ENCODE results near the gene GUCY1A1.

The GUCY1A1 gene

DNA sequence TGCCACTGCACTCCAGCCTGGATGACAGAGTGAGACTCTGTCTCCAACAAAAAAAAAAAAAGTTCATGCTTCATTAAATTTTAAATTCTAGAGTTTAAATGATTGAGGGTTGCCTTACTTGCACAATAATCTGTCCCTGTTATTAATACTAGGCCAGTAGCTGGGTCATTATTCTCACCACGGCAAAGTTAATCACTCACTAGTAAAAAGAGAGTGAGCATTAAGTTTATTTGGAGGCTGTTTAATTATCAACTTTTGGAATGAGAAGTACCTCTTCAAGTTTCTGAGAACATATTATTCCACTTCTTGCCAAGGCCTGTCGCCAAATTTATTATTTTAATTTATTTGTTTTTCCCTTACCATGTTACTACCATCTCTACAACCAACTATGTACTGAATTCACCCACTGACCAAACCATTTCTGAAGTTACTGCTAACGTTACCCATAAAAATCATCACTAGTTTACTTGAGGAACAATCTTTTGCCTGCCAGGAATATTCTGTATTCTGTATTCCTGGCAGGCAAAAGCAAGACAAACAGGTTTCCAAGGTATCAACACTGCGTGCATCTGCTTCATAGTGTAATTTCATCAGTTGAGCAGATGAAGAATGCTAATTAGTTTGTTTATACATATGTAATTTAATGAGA, 26.5 kb downstream of the GUCY1A1 start:
- no peak for DNase-seq (ENCODE audit: low read depth)

DNA sequence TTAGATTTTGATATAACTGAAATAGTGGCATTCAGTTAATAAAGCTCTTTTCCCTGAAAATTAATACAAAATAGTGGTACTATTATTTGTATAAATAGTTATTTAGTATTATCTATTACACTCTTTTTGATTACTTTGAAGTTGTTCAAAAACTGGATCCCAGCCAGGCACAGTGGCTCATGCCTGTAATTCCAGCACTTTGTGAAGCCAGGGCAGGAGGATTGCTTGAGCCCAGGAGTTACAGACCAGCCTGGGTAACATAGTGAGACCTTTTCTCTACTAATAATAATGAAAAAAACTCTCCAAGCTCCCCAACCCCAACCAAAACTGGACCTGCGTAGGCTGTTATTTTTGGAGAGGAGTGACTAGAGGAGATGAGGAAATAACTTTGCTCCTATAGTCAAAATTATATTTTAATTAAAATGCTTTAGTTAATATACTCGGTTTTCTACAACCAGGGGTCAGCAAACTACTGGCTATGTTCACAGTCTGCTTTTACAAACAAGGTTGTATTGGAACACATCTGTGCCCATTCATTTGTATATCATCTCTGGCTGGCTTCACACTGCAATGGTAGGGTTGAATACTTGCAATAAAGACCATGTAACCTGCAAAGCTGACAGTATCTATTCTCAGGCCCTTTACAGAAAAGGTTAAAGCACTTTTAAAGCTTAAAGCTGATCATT, 27.6 kb downstream of the GUCY1A1 start:
- no peak for DNase-seq (ENCODE audit: low read depth)

DNA sequence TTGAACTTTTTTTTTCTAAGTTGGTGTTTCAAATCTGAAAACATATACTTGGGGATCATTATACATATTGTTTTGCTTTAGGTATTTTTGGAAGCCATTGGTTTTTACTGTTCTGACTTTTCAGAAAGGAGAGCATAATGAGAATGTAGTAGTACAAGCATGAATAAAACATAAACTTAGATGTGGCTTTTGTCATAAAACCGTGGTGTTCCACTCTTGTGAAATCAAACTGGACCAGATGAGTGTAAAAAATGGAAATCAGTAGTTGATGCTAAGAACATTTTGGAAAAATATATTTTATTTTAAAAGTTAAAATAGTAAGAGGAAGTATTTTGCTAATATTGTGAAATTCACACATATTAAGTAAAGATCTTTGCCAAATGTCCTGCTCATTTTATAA, 29.6 kb downstream of the GUCY1A1 start:
- DNase-seq (ENCODE audit: low read depth), result no peak

DNA sequence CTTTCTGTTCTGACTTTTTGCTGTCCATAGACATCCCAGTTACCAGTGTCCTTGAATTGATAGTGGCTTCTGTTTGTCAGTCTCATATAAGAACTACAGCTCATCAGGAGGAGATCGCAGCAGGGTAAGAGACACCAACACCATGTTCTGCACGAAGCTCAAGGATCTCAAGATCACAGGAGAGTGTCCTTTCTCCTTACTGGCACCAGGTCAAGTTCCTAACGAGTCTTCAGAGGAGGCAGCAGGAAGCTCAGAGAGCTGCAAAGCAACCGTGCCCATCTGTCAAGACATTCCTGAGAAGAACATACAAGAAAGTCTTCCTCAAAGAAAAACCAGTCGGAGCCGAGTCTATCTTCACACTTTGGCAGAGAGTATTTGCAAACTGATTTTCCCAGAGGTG, 30.1 kb downstream of the GUCY1A1 start:
- no peak for DNase-seq (ENCODE audit: low read depth)

DNA sequence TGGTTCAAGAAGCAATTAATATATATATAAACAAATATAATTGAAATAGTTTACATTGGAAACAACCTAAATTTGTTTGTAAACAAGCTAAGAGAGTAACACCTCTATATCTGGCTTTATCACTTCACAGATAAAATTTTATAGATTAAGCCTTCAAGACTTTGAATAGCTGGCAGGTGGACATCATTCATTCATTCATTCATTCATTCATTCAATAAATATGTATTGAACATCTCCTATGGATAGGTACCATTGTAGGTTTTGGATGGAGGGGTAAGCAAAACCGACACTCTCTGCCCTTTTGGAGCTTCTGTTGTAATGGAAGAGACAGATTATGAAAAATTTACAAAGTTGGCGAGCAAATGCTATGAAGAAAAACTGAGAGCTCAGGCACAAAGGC, 35.2 kb downstream of the GUCY1A1 start:
- no peak for DNase-seq (ENCODE audit: low read depth)

DNA sequence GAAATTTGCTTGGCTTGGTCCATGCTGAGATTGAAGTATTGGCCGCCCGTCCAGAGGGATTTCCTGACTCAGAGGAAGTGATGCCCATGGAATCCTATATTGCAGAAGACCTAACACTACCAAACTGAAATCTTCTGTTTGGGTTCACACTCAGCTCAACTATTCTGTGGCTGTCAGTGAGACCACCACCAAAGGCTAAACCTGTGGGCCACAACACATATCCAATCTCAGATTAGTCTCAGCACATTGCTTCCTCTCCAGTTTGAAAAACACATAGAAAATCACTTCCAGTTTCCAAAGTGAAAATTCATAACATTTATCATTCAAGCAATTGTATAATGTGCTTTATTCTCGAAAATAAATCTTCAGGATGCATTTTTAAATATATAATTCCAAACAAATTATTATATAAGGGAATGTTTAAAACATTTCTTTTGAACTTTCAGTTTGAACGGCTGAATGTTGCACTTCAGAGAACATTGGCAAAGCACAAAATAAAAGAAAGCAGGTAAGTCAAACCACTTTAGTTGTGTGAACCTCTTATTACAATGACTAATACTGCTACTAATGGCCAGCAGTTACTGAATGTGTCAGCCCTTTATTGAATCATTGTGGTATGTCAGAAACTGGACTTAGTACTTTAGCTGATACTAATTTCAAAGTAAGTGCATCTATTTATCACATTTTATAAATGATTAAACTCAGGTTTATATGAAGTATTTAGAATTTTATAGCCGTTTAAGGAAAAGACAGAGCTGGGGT, 37.0 kb downstream of the GUCY1A1 start:
- DNase-seq (ENCODE audit: low read depth), result peak; percentile 3

DNA sequence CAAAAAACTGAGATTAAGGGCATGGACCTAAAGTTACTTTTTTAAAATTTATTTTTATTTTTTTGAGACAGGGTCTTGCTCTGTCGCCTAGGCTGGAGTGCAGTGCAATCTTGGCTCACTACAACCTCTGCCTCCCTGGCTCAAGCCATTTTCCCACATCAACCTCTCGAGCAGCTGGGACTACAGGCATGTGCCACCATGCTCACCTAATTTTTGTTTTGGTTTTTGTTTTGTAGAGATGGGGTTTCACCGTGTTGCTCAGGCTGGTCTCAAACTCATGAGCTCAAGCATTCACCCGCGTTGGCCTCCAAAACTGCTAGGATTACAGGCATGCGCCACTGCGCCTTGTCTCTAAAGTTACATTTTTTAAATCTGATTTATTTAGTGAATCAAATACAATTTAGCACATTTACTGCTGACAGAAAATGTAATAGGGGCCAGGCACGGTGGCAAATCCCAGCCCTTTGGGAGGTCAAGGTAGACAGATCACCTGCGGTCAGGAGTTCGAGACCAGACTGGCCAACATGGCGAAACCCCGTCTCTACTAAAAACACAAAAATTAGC, 38.3 kb downstream of the GUCY1A1 start:
- no peak for DNase-seq (ENCODE audit: low read depth)

DNA sequence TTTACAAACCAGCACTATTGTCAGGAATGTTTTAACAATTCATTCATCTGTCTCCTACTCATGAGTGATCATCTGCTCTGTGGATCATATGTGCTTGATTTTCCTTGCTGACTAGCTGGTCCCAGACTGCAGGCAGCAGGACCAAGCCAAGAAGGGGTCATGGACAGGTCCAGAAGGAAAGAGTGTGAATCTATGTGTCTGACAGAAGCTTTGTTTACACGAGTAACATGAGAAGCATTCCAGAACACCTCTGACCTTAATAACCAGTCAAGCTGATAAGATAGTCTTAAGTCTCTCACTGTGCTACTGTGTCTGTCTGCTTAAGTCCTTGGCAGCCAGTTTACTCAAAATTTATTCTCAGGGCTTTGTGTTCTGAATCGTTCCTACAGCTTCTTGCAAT, 39.0 kb downstream of the GUCY1A1 start:
- DNase-seq (ENCODE audit: low read depth), result peak; percentile 9

DNA sequence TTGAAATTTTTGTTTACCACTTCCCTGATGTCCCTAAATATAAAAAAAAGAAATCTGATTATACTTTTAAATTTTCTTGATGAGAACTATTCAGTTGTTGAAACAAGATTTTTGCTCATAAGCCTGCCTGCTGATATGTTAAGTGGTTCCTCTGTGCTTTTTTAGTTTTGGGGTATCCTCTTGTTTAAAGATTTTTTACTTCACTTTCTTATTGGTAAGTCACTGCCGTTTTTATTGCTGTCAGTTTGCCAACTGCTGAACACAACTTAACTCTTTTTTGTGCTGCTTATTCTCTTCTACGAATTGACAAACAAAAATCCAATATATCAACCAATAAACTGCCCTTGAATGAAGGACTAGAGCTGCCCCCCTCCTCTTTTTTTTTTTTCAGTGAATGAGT, 39.5 kb downstream of the GUCY1A1 start:
- no peak for DNase-seq (ENCODE audit: low read depth)

DNA sequence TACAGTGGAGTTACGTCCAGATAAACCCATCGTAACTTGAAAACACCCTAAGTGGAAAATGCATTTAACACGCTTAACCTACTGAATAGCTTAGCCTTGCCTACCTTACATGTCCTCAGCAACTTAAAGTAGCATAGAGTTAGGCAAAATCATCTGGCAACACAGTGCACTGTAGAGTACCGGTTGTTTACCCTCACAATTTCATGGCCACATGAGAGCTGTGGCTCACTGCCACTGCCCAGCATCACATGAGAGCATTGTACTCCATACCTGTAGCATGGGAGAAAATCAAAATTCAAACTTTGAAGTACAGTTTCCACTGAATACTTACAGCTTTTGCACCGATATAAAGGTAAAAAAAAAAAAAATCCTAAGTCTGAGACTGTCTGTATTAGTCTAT, 40.6 kb downstream of the GUCY1A1 start:
- DNase-seq (ENCODE audit: low read depth), result no peak

DNA sequence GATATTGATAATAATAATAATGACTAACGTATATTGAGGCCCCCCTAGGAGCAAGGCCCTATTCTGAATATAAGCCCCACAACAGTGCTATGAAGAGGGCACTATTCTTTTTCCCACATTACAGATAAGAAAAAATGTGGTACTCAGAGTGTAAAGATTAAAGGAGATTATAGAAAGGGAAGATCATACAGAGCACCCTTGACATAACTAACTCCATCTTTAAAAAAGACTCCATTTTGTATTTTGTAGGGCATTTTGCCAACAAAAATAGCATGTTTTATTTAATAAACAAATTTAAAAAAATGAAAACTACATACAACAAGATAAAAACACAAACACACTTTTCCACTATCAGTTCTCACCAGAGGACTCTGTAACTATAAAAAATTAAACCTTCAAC, 42.1 kb downstream of the GUCY1A1 start:
- DNase-seq (ENCODE audit: low read depth), result no peak

DNA sequence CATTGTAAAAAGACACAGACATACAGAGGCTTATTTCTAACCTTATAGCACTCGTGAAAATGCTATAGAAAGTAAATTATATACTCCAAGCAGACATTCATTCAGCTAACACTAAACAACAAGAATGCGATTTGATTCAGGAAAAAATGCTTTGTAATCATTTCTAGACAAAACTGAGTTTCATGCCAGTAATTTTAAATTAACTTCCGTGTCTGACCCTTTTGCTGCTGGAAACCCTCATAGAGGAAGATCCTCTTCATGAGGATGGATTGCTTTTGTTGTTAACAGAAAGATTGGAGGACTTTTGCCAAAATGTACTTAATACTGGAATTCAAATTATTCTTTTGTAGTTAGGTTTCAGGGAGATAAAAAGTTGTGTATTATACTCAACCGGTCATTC, 43.3 kb downstream of the GUCY1A1 start:
- DNase-seq (ENCODE audit: low read depth), result no peak

DNA sequence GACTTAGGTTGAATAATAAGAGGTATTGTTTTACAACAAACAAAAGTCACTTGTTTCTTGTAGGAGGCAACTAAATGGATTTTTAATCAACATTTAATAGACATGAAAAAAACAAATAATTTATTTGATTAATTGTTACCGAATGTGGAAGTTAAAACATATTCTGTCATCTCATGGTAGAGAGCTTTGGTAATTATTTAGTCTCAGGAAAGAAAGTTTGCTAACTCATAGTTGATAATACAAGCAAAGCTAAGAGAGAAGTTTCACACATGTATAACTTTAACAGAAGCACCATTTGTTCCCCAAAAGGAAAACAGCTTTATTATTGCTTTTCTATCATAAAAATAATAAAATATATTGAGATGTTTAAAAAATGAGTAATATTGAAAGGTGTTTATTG, 44.9 kb downstream of the GUCY1A1 start:
- DNase-seq (ENCODE audit: low read depth), result no peak

DNA sequence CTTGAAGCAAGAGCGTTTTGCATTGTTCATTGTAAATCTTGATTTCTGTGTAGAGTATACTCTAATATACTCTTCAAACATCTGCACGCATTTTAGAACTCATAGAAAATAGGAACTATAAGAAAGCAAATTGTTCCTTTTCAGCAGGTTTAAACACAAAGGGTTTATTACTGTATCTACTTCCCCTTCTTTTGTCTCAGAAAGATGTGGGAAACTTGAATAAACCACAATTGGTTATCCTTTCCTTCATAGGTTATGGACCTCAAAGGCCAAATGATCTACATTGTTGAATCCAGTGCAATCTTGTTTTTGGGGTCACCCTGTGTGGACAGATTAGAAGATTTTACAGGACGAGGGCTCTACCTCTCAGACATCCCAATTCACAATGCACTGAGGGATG, 46.2 kb downstream of the GUCY1A1 start:
- DNase-seq (ENCODE audit: low read depth), result no peak

DNA sequence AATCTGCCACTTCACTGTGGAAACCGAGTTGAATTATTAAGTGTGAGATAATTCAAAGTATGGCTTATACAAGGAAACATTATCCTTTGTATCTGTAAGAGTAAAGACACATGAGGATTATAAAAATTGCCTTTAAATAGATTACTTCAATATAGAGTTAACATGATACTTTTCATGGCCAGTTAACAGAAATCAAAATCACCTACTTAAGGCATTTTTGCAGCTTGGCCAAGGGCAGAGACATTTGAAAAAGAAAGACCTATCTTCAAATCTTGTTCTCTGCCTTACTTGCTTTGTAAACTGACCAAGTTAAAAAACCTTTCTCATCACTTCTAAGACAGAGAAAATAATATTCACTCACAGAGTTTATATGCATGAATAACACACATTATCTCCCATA, 47.3 kb downstream of the GUCY1A1 start:
- no peak for DNase-seq (ENCODE audit: low read depth)

DNA sequence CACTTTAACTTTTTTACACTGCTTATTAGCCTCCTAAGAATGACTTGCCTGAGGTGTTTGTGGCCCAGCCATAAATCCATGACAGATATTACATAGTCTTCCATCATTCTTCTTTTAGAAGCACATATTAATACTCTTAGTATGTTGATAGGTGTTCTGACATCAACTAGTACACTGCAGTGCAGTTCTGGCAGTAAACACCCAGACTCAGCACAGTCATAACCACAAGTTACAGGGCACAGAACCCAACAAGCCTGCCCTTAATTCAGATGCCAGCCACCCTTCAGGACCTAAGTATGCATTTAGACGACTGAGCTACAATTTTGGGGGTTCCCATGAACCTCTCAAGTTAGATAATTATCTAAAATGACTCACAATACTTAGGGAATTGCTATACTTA, 55.7 kb downstream of the GUCY1A1 start:
- no peak for DNase-seq (ENCODE audit: low read depth)

DNA sequence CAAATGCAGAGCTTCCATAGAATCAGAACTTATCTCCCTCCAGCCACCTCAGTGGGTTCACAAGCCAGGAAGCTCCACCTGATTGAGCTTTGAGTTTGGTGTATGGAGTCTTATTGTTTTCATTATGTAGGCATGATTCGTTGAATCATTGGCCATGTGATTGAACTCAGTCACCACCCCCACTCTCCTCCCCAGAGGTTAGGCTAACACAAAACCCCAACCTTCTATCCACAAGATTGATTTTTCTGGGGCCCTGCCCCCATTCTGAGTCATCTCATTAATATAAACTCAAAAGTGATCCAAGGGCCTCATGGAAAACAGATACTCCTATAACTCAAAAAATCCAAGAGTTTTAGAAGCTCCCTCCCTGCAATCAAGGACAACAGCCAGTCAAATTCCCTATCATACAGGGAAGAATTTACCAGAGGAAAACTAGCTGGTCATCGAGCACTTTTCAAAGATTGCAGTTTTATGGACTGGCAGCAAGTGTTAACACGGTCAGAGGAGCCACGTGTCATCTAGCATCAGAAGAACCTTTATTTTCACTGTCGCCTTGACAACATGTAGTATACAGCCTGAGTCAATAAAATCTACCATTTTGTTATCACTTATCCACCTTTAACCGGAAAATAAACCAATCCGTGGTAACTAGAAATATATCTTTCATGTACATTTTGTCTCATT, 56.3 kb downstream of the GUCY1A1 start:
- peak; percentile 3 for DNase-seq (ENCODE audit: low read depth)

DNA sequence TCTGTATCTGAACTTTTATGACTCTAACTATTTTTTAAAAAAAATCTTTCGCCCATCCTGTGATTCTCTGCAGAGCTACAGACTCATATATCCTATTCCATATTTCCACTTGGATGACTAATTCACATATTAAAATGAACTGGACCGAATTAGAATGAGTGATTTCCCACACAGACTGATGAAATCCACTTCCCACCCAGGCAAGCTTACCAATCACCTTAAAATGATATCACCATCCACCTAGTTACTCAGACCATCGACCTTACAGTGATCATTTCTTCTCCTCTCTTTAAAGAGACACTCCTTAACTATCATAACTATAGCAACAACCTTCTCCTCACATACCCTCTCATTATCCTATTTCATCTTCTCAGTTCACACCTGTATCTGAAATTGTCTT, 58.1 kb downstream of the GUCY1A1 start:
- DNase-seq (ENCODE audit: low read depth), result no peak

DNA sequence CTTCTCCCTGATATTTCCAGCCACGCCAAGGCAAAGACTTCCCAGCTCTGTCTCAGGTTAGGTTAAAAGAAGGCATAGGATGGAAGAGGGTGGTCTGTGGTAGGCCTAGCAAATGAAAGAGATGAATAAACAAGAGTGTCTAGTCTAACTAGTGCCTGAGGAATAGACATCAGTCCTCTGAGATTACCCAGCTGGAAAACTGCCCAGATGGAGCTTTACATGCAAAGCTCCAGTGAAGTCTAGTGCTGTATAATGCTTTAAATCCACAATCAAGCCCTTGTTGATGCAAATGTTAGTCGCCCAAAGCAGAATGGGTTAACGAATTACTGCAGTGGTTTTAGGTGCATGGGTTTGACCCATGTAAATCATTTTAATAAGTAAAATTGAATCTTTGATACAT, 67.4 kb downstream of the GUCY1A1 start:
- DNase-seq (ENCODE audit: low read depth), result peak; percentile 4

DNA sequence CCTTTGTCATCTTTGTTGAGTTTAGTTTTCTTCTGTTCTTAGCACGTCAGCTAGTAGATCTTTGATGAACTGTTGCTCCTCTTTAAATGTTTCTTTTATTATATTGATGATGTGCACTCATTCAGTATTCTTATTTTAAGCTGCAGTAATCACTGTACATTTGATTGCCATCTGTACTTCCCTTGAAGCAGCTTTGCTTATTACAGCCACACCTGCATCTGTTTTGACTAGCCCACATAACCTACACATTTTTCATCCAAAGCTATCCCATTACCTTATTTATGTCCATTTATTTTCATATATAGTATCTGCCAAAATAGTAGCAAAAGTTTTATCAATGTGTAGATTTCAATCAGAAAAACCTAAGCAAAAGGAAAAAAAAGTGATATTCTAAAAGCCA, 68.3 kb downstream of the GUCY1A1 start:
- no peak for DNase-seq (ENCODE audit: low read depth)

DNA sequence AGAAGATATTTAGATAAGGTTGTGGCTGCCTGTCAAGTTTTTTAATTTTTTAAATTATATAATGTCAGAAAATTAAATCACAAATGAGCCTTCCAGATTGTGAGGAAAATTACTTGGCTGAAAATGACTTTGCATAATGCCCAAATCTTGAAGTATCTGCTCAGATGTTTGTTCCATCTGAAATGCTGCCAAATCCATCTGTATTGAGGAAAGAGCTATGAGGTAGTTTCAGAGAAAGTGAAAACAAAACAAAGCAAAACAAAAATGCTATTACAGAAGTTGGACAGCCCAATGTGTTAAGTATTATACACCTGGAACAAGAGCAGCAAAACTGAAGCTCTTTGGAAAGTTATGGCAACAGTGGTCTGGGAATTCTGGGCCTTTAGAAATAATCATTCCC, 68.8 kb downstream of the GUCY1A1 start:
- no peak for DNase-seq (ENCODE audit: low read depth)

DNA sequence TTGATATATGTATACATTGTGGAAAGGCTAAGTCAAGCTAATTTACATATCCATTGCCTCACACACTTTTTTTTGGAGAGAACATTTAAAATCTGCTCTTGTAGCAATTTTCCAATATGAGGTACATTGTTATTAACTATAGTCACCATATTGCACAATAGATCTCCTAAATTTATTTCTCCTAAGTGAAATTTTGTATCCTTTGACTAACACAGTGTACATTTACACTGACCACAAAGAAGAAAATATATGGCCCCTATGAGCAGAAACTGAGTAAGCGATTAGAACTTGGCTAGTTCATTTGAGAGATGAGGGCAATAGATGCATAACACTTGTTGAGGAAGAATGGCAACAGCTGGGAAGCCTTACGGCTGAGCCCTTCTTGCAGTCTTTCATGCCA, 71.9 kb downstream of the GUCY1A1 start:
- DNase-seq (ENCODE audit: low read depth), result peak; percentile 31

DNA sequence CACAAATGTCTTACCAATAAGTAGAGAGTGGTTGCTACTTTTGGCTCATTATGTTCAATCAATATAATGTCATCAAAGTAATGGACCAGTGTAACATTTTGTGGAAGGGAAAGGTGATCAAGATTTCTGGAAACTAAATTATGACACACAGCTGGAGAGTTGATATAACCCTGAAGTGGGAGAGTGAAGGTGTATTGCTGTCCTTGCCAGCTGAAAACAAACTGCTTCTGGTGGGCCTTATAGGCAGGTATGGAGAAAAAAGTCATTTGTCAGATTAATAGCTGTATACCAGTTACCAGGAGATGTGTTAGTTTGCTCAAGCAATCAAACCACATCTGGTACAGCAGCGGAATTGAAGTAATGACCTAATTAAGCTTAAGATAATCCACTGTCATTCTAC, 74.9 kb downstream of the GUCY1A1 start:
- DNase-seq (ENCODE audit: low read depth), result no peak

All from EH (cell line).